GM21717 (cell line): ENCODE results near the gene ITGB3BP.
"Not testable (repeated sequence)": the region's sequence is repeated elsewhere in the genome, so short reads cannot be mapped to it uniquely, and the experiment has no call there.

Experiments used
- ATAC-seq: cut with Tn5 transposase; IDR thresholded peaks from one replicate; pipeline ENCODE4 v1.9.1; 2021; ENCODE audit warnings: mild to moderate bottlenecking, moderate library complexity; ENCODE audit not compliant: unreplicated experiment

The ITGB3BP gene

DNA sequence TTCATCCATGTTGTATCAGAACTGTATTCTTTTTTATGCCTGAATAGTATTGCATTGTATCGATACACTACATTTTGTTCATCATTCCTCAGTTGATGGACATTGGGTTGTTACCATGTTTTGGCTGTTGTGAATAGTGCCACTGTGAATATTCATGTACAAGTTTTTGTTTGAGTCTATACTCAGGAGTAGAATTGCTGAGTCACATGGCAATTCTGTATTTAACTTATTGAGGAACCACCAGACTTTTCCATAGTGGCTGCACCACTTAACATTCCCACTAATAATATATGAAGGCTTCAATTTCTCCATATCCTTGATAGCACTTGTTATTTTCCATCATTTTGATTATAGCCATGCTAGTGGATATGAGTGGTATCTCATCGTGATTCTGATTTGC, 99.4 kb downstream of the ITGB3BP start:
- no peak for ATAC-seq

DNA sequence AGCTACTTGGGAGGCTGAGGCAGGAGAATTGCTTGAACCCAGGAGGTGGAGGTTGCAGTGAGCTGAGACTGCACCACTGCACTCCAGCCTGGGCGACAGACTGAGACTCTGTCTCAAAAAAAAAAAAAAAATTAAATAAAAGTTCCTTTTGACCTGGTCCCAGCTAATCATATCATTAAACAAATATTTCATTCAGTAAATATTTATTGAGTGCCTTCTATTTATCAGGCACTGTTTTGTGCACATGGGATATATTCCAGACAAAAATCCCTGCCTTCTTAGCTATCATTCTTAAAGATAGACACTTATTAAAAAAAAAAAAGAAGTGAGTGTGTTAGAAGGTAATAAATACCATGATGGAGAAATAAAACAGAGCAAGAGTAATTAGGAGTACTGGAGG, 102.3 kb downstream of the ITGB3BP start:
- ATAC-seq: not testable (repeated sequence)

DNA sequence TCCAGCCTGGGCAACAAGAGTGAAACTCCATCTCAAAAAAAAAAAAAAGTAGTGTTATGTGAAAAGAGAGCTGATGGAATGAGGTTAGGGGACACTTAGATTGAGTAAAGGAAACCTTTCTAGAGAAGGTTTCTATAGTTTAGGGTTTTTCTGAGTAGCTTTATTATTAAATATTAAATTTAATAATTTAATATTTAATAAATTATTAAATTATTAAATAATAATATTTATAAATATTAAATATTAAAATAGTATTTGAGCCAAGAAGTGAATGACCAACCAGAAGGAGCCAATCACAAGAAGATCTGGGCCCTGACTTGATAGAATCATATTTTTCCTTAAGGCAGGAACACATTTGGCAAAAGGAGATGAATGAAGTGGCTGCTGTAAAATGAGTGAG, 104.9 kb downstream of the ITGB3BP start:
- ATAC-seq: no peak

DNA sequence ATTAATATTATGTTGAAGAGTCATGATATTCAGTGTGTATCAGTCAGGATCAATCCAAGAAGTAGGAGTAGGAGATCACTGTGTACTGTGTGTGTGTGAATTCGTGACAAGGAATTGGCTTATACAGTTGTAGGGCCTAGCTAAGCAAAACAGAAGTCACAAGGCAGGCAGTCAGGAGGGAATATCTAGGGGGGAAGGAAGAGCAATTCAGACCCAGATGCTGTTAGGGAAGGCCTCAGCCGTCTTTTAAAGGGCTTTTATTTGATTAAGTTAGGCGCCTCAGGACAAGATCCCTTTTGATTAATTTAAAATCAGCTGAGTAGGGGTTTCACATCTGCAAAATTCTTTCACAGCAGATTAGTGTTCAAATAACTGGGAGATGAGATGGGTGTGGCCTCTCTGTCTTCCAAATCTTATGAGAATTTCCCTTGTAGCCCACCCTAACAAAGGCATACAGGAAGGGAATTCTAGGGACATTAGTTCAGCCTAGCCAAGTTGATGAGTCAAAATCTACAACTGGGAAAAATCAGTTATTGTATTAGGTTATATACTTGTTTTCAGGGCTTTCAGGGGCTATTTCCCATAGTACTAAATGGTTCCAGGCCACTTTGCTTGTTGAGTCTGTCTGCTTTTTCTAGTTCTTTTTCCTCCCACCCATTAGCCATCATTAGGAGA, 108.2 kb downstream of the ITGB3BP start:
- no peak for ATAC-seq

DNA sequence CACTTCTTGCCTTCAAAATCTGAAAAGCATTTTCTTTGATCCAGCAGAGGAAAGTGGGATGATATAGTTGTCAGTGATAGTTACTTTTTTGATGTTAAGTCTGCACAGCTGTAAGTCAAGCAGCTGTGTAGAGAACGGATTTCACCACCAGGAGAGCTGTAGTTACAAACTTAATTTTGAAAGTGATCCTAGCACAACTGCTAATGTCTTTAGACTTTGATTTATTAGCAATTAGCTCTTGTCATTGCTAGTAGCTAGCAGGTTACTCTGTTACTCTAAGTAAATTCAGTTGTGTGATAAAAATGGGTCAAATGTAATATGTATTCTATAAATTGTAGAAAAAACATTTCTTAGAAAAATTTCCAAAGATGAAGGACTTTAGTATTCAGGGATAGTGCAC, 109.6 kb downstream of the ITGB3BP start:
- ATAC-seq: no peak

DNA sequence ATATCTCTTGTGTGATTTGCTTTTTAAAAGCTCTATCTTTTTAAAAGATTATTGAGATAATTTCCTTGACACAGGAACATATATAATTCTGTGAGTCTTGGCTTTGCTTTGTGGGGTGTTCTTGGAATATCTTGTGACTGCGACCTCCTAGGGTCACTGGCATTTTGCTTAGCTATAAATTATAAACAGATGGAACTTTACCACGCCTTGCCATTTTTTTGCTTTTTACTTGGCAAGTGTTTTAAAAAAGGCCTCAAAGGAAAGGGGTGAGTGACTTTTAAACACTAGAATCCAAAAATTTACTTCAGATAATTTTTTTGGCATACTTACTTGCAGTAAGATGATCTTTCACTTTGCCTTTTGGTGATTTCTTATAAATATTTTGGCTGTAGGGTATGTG, 112.0 kb downstream of the ITGB3BP start:
- ATAC-seq: no peak

DNA sequence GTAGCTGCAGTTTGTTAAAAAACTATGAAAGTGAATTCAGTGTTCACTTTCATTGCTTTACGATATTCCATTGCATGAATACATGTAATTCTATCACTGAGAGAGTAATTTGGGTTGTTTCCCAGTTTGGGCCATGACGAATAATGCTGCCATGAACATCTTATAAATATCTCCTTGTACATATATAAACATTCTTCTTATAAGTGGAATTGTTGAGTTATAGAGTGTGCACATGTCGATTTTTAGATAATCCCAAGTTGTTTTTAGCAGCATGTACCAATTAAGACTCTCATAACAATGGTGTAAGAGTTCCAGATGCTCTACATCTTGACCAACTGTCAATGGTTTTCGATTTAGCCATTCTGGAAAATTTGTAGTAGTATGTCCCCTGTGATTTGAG, 114.7 kb downstream of the ITGB3BP start:
- ATAC-seq: no peak

DNA sequence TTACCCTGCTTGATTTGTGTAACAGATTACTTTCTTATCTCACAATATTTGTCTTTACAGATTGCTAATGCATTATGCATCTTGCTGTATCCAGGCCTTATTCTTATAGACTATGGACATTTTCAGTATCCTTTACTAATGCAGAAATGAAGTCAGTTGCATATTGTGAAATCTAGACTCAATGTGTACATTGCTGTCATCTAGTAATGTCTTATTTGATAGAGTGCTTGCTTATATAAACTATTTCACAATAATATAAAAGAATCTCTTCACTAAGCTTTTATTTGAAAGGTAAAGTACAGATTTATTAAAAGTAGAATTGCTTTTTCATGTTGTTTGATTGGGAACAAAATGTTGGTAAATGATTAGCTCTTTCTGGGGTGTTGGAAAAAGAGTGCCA, 116.0 kb downstream of the ITGB3BP start:
- ATAC-seq: no peak

DNA sequence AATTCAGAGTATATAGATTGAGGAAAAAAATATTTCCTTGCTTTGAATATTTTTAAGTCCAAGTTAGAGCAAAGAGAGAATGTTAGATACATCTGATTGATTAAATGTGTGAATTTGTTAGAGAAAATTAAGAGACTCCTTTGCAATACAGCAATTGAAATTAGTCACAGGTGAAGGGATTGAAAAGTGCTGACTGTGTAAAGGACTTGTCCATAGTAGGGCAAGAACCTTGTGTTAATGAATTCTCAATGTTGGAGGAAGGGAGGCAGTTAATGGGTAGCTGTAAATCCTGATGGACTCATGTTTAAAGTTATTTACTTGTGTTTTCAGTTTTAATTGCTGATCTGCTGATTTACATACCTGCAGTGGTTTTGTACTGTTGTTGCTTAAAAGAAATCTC, 117.0 kb downstream of the ITGB3BP start:
- no peak for ATAC-seq

DNA sequence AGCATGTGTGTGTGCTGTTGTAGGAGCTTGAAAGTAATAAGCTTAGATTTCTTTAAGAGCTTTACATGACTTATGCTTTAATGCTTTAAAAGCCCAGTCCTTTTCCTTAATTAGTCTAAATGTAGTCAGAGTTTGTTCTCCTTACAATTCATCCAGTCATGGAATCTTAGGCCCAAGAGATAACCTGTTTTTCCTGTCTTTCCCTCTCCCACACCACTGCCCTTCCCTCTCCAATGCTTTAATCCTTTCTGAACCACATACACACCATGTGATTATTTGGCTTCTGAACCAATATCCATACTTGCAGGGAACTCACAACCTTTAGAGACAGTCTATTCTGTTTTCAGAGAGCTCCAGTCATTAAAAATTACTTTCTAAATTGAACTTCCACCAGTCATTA, 118.0 kb downstream of the ITGB3BP start:
- no peak for ATAC-seq

DNA sequence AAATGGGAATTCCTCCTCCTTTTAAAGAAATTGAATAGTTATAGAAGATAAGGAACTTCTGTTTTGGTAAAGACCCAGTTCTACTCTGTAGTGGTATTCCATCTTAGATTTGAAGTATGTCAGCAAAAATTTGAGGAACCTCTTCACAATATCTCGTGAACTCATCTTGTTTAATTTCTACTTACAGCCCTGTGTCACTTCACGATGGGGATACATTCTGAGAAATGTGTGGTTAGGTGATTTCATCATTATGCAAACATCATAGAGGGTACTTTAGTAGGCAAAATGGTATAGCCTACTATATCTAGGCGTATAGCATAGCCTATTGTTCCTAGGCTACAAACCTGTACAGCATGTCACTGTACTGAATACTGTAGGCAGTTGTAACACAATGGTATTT, 119.6 kb downstream of the ITGB3BP start:
- ATAC-seq: no peak

DNA sequence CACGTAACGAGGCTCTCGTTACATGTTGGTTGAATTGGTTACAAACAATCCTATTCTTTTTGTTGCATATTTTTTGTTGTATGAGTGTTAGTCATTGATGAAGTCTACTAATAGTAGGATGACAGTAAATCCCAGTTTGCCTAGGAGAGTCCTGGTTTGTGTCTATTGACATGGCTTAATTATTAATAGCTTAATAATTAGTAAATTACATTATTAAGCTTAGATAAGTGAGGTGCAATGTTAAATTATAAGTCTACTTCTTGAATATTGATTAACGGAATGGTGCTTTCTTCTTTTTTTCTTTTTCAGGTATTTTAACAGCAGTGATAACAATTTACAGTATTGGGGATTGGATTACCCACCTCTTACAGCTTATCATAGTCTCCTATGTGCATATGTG, 121.1 kb downstream of the ITGB3BP start:
- ATAC-seq: no peak
